Activated CD8-positive, alpha-beta memory T cell treated with anti-CD3 and anti-CD28 coated beads, Interleukin-2, amount 50 U/mL, for 4 hours (primary cell): ENCODE data around the gene KRT222.
A peak's percentile ranks its signal among the peaks of the same experiment; 100 is the strongest.

ENCODE experiments used
- DNase-seq: peaks from one replicate; pipeline ENCODE4 v3.0.0-alpha.2; 2020

Gene KRT222

GRCh38 chr17:40651939-40652338 is 13.0 kb downstream of the KRT222 start:
- DNase-seq, result no peak

GRCh38 chr17:40648384-40648968 is 16.5 kb downstream of the KRT222 start:
- no peak for DNase-seq

GRCh38 chr17:40647624-40648383 is 17.2 kb downstream of the KRT222 start, which contains the start of gene SMARCE1:
TSS of gene SMARCE1 (minus strand) at chr17:40647818. CDS start at chr17:40645802, 2,016 bp downstream.
- DNase-seq, result peak; percentile 72

GRCh38 chr17:40646791-40647623 is 18.0 kb downstream of the KRT222 start:
- peak; percentile 45 for DNase-seq

GRCh38 chr17:40645943-40646342 is 19.0 kb downstream of the KRT222 start:
- no peak for DNase-seq

- no peak for DNase-seq
Measured at GRCh38 chr17:40645291-40645690, 19.7 kb downstream of the KRT222 start.

- DNase-seq, result no peak
Measured at GRCh38 chr17:40637931-40638330, 27.0 kb downstream of the KRT222 start.

- no peak for DNase-seq
Measured at GRCh38 chr17:40633871-40634270, 31.1 kb downstream of the KRT222 start.

- no peak for DNase-seq
Measured at GRCh38 chr17:40632216-40632615, 32.8 kb downstream of the KRT222 start.

GRCh38 chr17:40629842-40630241 is 35.1 kb downstream of the KRT222 start:
- no peak for DNase-seq

GRCh38 chr17:40625311-40625710 is 39.7 kb downstream of the KRT222 start:
- no peak for DNase-seq

GRCh38 chr17:40623419-40624210 is 41.4 kb downstream of the KRT222 start:
- no peak for DNase-seq

- no peak for DNase-seq
Measured at GRCh38 chr17:40622509-40622928, 42.5 kb downstream of the KRT222 start.

- DNase-seq, result no peak
Measured at GRCh38 chr17:40621578-40621977, 43.4 kb downstream of the KRT222 start.

GRCh38 chr17:40621019-40621418 is 44.0 kb downstream of the KRT222 start:
- no peak for DNase-seq

GRCh38 chr17:40618754-40619625 is 46.0 kb downstream of the KRT222 start:
- DNase-seq, result no peak

- DNase-seq, result no peak
Measured at GRCh38 chr17:40617678-40618240, 47.2 kb downstream of the KRT222 start.

GRCh38 chr17:40616592-40616991 is 48.4 kb downstream of the KRT222 start:
- DNase-seq, result no peak

GRCh38 chr17:40615841-40616476 is 49.0 kb downstream of the KRT222 start:
- no peak for DNase-seq

- peak; percentile 50 for DNase-seq
Measured at GRCh38 chr17:40615068-40615840, 49.7 kb downstream of the KRT222 start.
